NOMO-1 treated with DMSO at 0.1 percent for 48 hours (cell line): ENCODE data around the gene EYS.

Source experiments
- DNase-seq: peaks from one replicate; lab custom pipeline; 2025; ENCODE audit not compliant: unreplicated experiment; lab: John Stamatoyannopoulos, UW

The EYS gene

GRCh38 chr6:64679416-64679815, 1027.6 kb downstream of the EYS start:
- no peak for DNase-seq

DNA sequence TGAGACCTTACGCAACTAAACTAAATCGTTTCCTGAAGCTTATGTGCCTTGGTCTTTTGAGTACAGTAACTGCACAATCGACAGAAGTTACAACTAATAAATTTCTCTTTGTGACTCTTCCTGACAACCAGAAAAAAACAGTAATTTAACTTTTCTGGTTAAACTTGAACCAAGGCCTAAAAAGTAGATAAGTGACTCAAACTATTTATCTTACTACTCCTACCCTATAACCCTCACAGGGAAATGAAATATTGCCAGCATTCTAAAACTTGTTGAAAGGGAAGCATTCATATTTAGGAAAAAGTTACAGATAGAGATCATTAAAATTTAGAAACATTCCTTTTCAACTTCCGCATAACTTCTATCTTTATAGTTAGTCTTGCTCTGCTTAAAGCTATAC, 1034.4 kb downstream of the EYS start:
- peak; percentile 89 for DNase-seq

GRCh38 chr6:64672131-64672530, 1034.9 kb downstream of the EYS start:
- peak; percentile 99 for DNase-seq

- no peak for DNase-seq
Measured at GRCh38 chr6:64665137-64665536, 1041.9 kb downstream of the EYS start.

DNA sequence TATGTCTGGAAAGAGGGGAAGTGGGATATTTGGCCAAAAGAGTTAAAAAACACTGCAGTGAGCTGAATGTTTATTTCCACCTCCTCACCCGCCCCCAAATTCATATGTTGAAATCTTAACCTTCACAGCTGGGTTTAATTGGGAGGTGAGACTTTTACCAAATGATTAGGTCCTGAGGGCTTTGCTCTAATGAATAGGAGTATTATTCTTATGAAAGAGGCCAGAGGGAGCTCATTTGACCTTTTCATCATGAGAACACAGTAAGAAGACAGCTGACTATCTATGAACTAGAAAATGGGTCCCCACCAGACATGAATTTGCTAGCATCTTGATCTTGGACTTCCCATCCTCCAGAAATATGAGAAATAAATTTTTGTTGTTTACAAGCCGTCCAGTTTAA, 1042.5 kb downstream of the EYS start:
- DNase-seq, result no peak

DNA sequence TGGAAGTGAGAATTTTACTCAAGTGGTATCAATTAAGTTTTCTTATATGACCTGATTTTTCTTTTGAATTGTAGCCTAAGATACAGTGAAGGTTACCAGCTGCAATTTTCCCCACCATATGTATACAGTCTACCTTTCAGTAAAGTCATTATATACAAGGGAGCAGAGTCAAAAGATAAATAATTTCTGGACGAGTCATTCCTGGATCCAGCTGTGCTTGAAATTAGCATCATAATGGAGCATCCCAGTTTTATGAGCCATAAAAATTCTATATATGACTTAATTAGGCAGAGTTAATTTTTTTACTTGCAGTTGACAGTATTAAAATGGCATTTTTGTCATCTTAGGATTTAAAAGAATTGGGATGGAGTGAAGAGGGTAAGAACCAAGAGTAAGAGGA, 1063.0 kb downstream of the EYS start:
- DNase-seq, result no peak

DNA sequence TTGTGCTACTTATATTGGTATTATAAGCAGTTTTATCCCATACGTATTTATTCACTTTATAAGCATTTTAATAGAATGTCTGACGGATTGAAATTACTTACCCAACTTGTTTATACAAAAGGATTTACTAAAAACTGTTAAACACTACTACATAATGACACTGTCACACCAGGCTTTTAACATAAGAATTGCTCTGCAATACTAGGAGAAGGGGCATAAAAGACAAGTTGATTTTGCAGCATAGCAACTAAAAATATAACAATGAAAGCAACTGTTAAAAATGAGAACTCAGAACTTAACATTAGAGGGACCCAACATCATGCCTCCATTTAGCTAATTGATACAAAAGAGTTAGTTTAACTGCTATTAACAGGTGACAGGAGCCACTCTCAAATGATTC, 1076.1 kb downstream of the EYS start:
- DNase-seq, result no peak

DNA sequence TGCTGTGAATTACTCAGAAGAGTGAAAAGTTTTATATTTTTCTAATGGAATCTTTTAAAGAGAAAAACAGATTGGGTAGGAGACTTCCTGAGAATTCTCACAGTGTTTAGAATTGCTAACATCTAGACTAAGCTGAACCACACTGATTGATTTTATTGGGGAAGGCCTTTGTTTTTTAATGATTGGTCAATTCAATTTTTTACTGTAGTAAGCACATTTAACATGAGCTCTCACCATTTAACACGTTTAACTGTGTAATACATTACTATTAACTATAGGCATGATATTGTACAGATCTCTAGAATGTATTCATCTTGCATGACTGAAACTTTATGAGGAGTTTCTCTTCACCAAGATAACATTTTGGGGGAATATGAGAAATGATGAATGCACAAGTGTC, 1084.1 kb downstream of the EYS start:
- no peak for DNase-seq

- DNase-seq, result no peak
Measured at GRCh38 chr6:64602993-64603392, 1104.0 kb downstream of the EYS start.

DNA sequence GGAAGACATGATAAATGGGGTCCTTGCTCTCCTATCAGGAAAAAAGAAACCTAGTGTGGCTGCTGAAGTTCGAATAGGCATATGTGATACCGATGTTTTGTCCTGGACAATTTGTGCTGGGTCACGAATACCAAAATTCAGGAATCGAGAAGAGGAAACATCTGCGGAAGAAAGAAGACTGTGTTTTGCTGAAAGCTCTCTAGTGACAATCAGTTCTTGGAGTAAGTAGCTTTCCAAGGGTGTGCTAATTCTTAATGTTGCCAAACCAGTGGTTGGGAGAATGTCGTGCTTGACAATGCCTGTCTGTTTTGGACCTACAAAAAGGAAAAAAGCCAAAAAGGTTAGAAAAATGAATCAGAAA, 1115.4 kb downstream of the EYS start:
- DNase-seq, result no peak

DNA sequence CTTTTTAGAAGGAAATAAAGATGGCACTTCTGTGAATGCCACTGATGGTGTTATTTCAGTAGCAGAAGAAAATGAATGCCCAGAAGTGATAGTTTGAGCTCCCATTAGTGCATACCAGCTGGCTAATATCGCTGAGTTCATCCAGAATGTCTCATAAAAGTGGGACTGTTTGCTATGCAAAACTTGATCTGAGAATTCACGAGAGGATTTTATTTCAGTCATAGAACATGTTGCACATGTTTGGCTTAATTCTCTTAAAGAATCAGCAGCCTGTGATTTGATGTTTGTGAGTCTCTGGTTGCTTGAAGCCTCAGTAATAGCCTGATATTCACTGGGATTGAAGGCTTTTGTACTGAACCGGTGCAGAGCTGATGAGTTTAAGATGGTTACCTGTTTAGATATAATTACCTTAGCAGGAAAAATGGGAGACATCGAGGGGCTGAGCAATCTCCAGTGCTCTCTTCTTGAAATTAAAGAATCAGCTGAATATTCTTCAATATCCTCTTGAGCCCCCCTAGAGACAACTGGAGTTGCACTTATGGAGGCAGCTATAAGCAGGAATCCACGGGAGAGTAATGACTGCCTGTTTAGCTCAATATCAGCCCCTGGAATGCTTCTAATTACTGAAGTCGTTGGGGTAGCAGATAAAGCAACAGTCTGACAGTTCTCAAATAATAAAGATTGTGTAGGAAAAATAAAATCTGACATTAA, 1115.9 kb downstream of the EYS start:
- no peak for DNase-seq

- no peak for DNase-seq
Measured at GRCh38 chr6:64589961-64590360, 1117.1 kb downstream of the EYS start.

GRCh38 chr6:64580346-64580745, 1126.7 kb downstream of the EYS start:
- no peak for DNase-seq

DNA sequence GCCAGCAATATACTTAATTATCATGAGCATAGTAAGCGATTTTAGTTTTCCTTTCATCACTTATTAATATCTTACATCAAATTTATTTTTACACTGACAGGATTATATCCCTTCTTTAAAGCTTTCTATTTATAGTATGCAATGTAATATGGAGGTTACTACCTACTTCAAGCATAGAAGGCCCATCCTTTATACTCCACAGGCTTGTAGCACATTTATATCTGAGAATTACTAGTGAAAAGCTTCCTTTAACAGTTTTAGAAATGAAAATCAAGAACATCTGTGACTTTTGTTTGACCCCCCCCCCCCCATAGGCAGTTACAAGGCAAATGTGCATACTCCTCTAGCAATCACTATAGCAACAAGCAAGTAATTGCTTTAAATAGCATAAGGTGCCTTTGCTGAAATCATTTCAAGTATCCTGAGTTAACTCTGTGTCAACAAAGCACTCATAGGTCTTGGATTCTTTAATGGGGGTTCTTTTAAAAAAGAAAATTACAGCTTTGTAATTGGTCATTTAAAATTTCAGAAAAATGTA, 1153.7 kb downstream of the EYS start:
- no peak for DNase-seq

- DNase-seq, result no peak
Measured at GRCh38 chr6:64547594-64548268, 1159.3 kb downstream of the EYS start.

DNA sequence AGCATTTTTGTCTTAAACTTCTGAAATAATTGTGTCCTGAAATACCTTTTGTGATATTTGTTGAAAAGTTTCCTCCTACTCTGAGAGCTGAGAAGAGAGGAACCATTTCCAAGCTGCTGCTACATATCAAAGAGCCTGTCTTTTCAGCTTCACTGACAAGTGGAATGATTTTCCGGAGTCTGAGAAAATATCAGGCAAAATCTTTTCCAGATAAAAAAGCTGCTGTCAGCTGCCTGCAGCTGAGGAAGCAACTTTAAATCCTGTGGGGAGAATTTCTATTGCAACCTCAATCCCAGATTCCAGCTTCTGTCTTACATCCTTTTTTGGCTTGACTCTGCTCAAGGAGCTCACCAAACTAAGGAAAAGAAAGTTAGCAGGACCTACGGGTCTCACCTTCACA, 1167.1 kb downstream of the EYS start:
- no peak for DNase-seq

DNA sequence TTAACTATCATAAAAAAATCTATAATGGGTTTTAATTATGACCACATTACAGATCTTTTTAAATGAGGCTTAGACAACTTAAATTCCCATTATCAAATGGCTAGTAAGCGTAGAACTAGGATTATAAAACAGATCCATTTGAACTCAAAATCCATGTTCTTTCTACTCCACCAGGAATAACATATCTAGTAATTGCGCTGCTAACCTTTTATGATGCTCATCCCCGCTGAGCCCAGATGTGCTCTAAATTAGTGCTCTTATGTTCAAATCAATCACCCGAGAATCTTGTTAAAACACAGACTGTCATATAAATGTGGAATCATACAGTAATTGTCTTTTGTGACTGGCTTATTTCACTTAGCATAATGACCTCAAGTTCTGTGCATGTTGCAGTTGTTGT, 1168.3 kb downstream of the EYS start:
- no peak for DNase-seq

DNA sequence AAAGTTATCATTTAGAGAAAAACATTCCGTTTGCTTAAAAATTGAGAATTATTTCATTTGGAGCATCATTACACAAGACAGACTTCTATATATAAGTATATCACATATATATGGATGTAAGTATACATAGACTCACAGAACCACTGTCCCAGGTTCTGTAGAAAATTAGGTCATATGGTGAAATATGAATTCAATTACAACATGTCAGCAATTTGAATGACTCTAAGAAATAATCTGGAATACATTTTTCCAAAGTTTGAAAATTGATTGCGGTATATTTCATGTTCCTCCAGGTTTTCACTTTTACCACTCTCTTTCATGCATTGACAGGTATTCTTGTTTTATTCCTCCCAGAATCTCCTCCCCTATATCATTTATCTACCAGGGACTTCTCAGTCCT, 1179.1 kb downstream of the EYS start:
- DNase-seq, result no peak

- DNase-seq, result no peak
Measured at GRCh38 chr6:64522859-64523258, 1184.2 kb downstream of the EYS start.

- peak; percentile 65 for DNase-seq
Measured at GRCh38 chr6:64520050-64520449, 1187.0 kb downstream of the EYS start.

DNA sequence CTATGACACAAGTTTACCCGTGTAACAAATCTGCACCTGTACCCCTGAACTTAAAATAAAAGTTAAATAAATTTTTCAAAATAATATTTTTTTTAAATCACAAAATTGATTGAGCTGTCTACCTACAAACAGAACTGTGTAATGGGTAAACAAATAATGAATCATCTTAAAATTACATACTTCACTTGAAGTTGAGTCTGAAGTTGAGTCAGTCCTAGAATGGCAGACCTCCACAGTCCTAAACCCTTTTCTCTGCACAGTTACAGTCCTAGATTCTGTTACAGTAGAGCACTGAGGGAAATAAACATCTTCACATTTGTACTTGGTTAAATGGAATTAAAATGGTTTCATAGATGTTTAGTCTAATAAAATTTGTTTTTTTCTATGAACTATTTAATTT, 1190.6 kb downstream of the EYS start:
- no peak for DNase-seq

GRCh38 chr6:64507661-64508060, 1199.4 kb downstream of the EYS start:
- DNase-seq, result no peak

DNA sequence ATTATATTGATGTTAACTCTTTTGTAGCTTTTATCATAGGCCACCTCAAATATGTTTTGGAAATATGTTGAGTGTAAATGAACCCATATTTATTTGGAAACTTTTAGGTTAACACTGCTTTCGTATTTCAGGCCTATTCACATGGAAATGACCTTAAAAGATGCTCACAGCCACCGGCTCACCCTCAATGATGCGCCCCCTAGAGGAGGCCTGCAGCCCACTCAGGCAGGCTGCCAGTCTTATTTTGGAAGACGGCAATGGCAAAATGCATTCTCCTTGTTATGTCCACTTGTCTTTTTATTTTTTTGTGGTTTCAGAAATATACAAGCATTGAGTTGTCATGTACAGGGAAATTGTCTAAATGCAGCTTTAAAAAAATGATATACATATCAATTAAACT, 1201.7 kb downstream of the EYS start:
- DNase-seq, result no peak
